HG03066 (cell line): Measurements from ENCODE around the gene TM9SF3.
A peak's percentile ranks its signal among the peaks of the same experiment; 100 is the strongest.
"Not testable (repeated sequence)": the region's sequence is repeated elsewhere in the genome, so short reads cannot be mapped to it uniquely, and the experiment has no call there.

Experiments
- ATAC-seq: cut with Tn5 transposase; IDR thresholded peaks from one replicate; pipeline ENCODE4 v1.9.1; 2021; ENCODE audit warnings: low read depth; ENCODE audit not compliant: unreplicated experiment

Gene TM9SF3

GRCh38 chr10:96606216-96606615, 19.4 kb upstream of the TM9SF3 start:
- ATAC-seq, result no peak

- ATAC-seq, result no peak
These were observed 13.5 kb upstream of the TM9SF3 start for GRCh38 chr10:96600337-96600736.

- ATAC-seq, result no peak
These were observed 12.0 kb upstream of the TM9SF3 start for GRCh38 chr10:96598846-96599245.

- ATAC-seq, result no peak
These were observed 9.9 kb upstream of the TM9SF3 start for GRCh38 chr10:96596422-96597407.

- no peak for ATAC-seq
These were observed 8.9 kb upstream of the TM9SF3 start for GRCh38 chr10:96595741-96596140.

GRCh38 chr10:96591946-96592345, 5.1 kb upstream of the TM9SF3 start:
- ATAC-seq, result no peak

- no peak for ATAC-seq
These were observed 2.0 kb upstream of the TM9SF3 start for GRCh38 chr10:96588616-96589419.

GRCh38 chr10:96588060-96588554, 1.3 kb upstream of the TM9SF3 start:
- ATAC-seq, result no peak

GRCh38 chr10:96587264-96588059, 650 bp upstream of the TM9SF3 start:
- peak; percentile 1 for ATAC-seq

- peak; percentile 11 for ATAC-seq
These were observed 935 bp downstream of the TM9SF3 start for GRCh38 chr10:96585736-96586418.

GRCh38 chr10:96584474-96584873, 2.3 kb downstream of the TM9SF3 start:
- ATAC-seq, result no peak

- ATAC-seq, result no peak
These were observed 2.8 kb downstream of the TM9SF3 start for GRCh38 chr10:96584035-96584434.

GRCh38 chr10:96579133-96579532, 7.7 kb downstream of the TM9SF3 start:
- no peak for ATAC-seq

- ATAC-seq, result no peak
These were observed 8.2 kb downstream of the TM9SF3 start for GRCh38 chr10:96578633-96579032.

GRCh38 chr10:96578022-96578421, 8.8 kb downstream of the TM9SF3 start:
- ATAC-seq, result no peak

- no peak for ATAC-seq
These were observed 9.7 kb downstream of the TM9SF3 start for GRCh38 chr10:96577069-96577468.

GRCh38 chr10:96576277-96576980, 10.4 kb downstream of the TM9SF3 start:
- no peak for ATAC-seq

GRCh38 chr10:96574564-96574963, 12.2 kb downstream of the TM9SF3 start:
- ATAC-seq, result not testable (repeated sequence)

- ATAC-seq, result no peak
These were observed 13.8 kb downstream of the TM9SF3 start for GRCh38 chr10:96573036-96573435.
